Dermis microvascular lymphatic vessel endothelial cell (primary cell): Measurements from ENCODE around the gene VPS4A. TPM values are rescaled to one million over a fixed set of nuclear protein-coding genes. Genes with fewer than 3 reads are reported as not detected.
"Not testable (repeated sequence)": the region's sequence is repeated elsewhere in the genome, so short reads cannot be mapped to it uniquely, and the experiment has no call there.

Experiments used
- DNase-seq, 2 donors: peaks; one replicate each; pipeline versions ENCODE4 v3.0.0 to v3.0.0-alpha.2; 2010; ENCODE audit warnings: low read depth in 2 of 2
- total RNA-seq: library from RNA; depleted of rRNA; stranded (reverse); fragments of >200 nt; gene quantifications from 2 replicates; pipeline ENCODE4 v1.2.1, GENCODE V29; 2014

VPS4A gene
- total RNA-seq, result 27.3 and 31.1 TPM in 2 replicates

DNA sequence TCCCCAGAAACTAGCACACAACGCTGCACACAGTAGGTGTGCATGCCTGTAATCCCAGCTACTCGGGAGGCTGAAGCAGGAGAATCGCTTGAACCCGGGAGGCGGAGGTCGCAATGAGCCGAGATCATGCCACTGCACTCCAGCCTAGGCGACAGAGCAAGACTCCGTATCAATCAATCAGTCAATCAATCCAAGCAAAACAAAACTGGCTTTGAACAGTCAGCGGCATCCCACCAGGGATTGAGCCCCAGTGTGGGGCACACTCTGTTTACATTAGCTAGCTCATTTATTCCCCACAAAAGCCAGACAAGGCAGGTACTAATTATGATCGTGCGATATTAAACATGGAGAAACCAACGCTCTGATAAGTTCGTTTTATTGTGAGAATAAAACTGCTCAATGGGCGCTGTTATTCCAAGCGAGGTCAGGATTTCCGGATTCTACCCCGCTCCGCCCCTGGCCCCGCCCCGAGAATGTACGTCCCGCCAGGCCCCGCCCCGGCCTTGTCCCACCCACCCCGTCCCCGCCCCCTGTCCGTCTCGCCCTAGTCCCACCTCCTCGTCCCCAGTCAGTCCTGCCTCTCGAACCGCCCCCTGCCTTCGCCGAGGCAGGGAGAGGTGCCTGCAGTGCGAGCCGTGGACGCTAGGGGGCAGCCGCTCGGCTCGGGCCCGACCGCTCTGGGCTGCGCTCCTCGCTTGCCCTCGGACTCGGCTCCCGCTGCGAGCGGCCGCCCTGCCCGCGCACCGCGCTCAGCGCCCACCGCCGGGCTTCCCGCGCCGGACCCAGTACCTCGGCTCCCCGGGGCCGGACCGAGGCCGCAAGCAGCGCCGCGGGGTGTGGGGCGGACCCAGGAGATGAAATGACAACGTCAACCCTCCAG is at the start of gene VPS4A:
Gene VPS4A (plus strand): TSS at position 698 of the 880 bp plus-strand sequence. CDS start 162 bp downstream, at position 860.
- DNase-seq, result peak; percentile 90 to 97

DNA sequence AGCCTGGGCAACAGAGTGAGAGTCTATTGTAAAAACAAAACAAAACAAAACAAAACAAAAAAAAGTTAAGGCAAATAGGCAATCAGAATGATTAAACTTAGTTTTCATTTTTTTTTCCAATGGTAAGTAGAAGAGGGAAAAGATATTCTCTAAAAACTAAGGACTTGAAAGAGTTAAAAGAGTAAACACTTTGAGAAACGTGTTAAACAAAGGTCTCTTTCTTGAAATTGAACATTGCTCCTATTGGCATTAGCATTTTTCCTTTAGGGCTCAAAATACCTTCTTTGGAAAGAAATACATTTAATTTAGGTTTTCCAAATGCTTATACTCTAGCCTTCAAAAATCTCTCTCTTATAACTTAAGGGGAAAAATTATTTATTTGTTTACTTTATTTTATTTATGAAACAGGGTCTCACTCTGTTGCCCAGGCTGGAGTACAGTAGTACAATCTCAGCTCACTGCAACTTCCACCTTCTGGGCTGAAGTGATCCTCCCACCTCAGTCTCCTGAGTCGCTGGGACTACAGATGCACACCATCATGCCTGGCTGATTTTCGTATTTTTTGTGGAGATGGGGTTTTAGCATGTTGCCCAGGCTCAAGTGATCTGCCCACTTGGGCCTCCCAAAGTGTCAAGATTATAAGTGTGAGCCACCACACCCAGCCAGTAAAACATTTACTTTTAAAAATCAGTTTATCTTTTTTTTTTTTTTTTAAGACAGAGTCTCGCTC is 44.7 kb upstream of the VPS4A start:
- DNase-seq, result no peak

DNA sequence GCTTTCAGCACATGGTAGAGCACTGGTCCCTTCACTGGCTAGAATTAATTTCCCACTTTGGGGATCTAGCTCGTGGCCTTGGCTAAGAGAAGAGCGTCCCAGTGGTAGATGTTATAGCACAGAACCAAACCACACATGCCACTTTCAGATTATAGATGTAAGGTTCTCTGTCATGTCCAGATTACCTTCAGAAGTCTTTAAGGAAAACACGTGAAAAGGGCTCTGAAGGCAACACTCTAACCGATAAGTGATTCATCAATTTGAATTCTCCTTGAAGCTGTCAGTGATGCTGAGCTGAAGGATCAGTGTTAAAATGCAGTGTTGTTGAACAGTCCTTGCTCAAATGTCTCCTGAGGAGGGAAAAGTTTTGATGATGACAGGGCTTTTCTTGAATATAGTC is 43.5 kb upstream of the VPS4A start:
- DNase-seq, result no peak

DNA sequence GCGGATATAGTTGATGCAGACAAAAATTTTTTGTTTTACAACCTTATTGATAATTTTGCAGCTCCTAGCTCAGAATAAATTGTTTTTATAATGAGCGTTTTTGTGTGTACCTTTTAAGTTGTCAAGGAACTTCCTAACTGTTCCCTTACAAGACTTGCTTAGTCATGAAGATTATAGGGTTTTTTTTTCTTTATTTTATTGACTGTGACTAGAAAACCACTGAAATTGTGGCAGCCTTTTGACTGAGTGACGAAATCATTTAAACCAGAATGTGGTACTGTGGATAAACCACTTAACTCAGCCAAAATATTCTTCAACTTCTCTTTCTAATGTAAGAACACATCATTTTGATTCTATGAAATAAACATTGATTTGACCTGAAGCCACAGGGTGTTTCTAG is 40.8 kb upstream of the VPS4A start:
- no peak for DNase-seq

DNA sequence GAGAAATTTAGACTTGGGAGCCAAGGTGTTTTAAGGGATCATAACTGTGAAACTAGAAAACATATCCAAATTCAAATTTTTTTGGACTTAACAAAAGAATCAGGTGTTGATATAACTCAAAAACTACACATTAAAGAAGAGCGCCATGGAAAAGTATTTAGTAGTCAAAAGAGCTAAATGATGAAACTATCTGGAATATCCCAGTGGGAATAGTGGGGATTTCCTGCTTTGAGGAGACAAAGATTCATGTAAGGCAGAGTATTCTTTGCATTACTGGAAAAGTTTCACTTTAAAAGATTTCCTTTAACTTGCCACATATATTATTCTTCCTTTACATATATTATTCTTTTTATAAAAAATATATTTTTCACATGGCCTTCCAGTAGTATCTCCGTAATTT is 40.3 kb upstream of the VPS4A start:
- no peak for DNase-seq

DNA sequence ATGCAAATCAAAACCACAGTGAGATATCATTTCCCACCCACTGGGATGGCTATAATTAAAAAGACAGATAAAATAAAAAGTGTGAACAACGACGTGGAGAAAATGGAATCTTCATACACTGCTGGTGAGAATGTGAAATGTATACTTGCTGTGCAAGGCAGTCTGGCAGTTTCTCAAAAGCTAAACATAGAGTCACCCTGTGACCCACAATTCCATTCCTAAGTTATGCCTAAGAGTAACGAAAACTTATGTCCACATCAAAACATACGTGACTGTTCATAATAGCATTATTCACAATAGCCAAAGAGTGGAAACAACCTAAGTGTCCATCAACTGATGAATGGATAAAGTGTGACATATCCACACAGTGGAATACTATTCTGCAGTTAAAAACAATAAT is 38.1 kb upstream of the VPS4A start:
- DNase-seq, result no peak

DNA sequence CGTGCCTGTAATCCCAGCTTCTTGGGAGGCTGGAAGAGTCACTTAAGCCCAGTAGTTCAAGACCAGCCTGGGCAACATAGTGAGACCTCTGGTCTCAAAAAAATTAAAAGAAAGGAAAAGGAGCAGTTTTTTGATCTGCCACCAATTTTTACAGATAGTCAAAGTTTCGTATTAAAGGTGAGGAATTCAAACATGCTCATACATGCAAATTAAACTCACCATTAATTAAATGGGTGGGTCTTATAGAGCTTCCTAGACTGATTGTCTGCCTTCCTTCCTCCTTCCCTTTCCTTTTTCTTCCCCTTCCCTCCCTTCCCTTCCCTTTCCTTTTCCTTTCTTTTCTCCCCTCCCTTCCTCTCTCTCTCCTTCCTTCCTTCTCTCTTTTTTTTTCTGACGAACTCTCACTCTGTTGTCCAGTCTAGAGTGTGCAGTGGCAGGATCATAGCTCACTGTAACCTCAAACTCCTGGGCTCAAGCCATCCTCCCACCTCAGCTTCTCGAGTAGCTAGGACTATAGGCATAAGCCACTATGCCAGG is 36.4 kb upstream of the VPS4A start:
- no peak for DNase-seq

DNA sequence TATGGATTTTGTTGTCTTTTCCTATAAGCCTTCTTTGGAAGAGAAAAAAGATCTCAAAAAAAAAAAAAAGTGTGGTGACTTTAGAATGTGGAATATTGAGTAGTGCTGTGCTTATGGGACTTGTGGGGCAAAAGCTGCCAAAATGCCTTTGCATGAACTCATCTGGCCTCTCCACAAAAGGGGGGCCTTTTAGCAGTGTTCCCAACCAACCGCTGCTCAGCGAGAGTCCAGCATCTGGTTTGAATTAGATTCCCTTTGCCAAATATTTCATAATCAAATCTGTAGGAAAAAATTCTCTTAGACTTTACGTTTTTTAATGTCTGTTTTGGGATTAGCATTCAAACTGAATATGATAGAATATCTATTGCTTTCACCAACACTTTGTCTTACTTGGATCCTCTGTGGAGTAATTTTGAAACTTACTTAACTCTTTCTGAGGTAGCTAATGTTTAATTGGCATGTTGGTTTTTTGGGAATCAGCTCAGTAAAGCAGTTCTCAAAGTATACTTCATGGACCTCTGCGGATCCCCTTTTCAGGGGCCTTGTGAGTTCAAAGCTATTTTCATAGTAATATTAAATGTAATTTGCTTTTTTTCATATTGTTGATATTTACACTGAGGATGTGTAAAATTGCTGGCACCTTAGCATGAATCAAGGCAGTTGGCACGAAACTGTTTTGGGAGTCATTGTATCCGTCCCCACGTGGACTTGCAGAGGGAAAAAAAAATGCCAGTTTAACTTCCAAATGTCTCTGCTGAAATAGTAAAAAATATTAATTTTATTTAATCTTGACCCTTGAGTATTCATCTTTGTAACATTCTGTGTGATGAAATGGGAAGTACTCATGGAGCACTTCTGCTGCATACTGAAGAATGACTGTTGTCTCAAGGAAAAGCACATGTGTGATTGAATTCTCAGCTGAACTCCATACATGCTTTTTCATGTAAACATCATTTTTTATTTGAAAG is 34.7 kb upstream of the VPS4A start:
- peak in 1 of 2 donors; percentile 17 for DNase-seq

DNA sequence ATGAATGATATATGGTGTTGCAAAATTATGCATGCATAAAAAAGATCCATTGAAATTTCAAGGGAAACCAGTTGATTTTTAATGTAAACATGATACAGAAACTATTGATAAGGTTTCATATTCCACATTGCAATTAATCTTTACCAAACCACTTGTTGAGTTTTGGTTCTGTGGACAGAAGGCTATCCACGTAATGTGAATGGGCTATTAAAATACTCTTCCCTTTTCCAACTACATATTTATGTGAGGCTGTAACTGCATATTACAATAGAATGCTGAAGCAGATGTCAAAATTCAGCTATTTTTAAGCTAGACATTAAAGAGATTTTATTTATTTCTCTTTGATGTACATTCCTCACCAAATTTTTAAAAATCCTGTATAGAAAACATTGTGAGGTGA is 33.7 kb upstream of the VPS4A start:
- no peak for DNase-seq

DNA sequence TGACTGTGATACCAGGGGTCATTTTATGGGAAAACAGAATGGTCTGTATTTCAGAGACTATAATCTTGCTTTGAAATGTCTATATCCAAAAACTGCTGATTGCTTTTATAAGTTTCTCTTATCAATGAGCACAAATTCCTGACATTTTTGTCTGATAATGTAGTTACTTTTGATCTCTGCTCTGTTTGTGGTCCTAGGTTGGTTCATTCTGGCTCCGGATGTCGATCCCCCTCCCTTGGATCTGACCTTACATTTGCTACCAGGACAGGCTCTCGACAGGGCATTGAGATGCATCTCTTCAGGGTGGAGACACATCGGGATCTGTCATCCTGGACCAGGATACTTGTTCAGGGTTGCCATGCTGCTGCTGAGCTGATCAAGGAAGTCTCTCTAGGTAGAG is 27.3 kb upstream of the VPS4A start:
- no peak for DNase-seq

DNA sequence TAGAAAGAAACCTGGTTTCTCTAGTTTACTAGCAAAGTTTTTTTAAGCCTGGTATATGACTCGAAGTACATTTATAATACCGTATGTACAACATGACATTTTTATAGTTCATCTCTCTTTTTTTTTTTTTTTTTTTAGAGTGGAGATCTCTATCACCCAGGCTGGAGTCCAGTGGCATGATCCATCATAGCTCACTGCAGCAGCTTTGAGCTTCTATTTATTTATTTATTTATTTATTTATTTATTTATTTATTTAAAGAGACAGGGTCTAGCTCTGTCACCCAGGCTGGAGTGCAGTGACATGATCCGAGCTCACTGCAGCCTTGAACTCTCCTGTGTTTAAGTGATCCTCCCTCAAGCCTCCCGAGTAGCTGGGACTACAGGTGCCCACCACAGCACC is 25.9 kb upstream of the VPS4A start:
- DNase-seq, result no peak

DNA sequence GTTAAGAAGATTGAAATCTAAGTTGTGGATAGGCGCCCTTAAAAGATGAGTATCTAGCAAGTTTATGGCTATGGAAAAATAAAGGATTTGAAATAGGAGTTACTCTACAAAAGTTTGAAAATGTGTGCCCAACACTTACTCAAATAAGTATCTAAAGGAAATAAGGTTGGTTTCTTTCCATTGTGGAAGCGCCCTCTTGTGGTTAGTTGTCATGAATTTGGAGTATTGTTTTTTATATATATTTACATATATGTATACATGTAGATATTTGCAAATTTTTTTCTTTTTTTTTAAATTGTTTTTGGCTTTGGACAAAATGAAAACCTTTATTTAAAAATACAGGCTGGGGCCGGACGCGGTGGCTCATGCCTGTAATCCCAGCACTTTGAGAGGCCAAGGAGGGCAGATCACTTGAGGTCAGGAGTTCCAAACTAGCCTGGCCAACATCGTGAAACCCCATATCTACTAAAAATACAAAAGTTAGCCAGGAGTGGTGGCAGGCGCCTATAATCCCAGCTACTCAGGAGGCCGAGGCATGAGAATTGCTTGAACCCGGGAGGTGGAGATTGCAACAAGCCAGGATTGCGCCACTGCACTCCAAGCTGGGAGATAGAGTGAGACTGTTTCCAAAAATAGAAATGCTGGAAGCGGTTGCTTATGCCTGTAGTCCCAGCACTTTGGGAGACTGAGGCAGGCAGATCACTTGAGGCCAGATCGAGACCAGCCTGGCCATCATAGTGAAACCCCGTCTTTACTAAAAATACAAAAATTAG is 24.0 kb upstream of the VPS4A start:
- peak; percentile 59 to 70 for DNase-seq

DNA sequence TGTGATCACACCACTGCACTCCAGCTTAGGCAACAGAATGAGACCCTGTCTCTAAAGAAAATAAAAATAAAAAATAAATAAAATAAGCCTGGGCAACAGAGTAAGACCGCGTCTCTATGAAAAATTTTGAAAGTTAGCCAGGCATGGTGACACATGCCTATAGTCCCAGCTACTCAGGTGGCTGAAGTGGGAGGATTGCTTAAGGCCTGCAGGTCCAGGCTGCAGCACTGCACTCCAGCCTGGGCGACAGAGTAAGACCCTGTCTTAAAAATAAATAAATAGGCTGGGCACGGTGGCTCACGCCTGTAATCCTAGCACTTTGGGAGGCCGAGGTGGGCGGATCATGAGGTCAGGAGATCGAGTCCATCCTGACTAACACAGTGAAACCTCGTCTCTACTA is 19.5 kb upstream of the VPS4A start:
- DNase-seq, result not testable (repeated sequence)

DNA sequence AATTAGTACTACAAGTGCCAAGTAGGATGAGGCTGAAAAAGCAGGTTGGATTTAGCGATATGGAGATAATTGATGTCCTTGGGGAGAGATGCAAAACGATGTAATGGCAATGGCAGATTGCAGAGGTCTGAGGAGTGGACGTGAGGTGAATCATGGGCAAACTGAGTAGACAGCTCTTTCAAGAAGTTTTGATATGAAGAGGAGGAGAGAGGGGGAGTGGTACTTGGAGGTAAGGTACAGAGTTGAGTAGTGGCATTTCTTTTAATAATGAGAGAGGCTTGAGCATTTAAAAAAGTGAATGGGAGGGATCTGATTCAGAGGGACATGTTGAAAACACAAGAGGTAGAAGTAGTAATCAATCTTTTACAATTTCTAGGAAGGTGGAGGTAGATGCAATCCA is 17.7 kb upstream of the VPS4A start:
- no peak for DNase-seq

DNA sequence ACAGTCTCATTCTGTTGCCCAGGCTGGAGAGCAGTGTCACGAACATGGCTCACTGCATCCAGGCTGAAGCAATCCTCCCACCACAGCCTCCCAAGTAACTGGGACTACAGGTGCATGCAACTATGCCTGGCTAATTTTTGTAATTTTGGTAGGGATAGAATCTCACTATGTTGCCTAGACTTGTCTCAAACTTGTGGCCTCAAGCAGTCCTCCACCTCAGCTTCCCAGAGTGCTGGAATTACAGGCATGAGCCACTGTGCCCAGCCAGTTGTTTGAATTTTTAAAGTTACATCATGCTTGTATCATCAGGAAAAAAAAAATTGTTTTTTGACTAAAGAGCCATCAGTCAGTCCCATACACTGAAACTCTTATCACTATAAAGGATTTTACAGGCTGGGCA is 17.1 kb upstream of the VPS4A start:
- DNase-seq, result no peak

DNA sequence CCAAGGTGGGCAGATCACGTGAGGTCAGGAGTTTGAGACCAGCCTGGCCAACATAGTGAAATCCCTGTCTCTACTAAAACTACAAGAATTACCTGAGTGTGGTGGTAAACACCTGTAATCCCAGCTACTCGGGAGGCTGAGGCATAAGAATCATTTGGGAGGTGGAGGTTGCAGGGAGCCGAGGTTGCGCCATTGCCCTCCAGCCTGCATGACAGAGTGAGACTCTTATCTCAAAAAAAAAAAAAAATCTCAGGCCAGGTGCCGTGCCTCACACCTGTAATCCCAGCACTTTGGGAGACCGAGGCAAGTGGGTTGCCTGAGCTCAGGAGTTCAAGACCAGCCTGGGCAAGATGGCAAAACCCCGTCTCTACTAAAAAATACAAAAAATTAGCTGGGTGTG is 14.4 kb upstream of the VPS4A start:
- not testable (repeated sequence) for DNase-seq

DNA sequence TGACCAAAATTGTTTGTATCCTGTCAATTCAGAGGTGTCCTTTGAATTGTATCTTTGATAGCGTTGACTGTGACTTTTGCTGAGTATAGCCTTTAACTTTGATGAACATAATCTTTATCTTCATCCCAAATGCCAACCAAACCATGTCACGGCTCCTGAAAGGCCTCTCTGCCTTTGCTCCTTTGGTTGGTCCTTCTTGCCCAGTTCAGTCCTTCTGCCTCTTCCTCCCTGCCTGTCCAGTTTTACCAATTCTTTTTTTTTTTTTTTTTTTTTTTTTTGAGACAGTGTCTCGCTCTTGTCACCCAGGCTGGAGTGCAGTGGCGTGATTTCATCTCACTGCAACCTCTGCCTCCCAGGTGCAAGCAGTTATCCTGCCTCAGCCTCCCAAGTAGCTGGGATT is 12.9 kb upstream of the VPS4A start:
- DNase-seq, result no peak

DNA sequence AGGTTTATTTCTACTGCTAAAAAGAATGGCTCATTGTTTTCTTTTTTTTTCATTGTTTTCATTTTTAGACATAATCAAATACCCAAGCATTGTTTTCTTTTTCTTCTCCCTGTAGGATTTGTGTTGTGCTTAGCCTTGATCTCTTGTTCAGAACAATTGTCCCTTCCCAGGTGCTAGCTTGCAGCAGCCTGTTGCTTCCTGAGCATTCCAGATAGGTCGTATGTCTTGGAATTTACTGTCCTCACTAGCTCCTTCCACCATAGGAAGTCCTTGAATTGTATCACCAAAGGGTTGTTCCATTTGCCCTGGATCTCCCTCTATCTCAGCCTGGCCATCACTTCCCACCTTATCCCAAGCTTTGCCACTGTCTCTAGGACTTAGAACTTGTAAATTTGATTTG is 10.0 kb upstream of the VPS4A start:
- DNase-seq, result peak in 1 of 2 donors; percentile 42

DNA sequence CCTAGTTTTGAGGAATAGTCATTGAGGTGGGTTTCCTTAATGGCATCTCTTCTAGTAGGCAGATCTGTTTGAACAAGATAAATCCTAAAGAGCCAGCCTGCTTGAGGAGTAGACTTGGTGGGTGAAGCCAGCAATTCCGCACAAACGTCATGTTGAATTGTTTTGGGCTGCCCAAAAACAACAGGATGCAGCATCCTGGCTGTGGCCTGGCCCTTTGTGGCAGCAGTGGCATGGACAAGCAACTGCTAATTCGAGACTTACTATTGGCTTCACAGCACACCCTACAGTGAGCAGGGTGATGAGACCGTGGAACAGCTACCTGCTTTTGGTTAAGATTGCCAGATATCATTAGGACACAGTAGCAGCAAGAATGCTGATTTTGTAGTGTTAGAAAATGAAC is 9.3 kb upstream of the VPS4A start:
- peak in 1 of 2 donors; percentile 36 for DNase-seq

DNA sequence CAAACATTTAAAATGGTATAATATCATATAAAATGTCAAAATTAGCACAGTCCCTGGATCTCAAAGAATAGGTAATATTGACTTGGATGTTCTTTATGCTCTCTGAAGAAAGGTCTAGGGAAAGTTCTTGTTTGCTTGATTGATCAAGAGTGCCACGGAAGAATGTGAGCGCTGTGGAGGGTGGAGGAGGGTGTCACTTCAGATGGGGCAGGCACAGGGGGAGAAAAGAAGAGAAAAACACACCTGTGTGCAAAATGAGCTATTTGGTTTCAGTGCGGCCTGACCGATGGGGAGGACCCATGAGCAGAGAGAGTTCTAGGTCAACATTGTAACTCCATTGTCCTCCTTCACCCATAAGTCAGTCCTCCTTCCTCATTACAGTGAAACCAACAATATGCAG is 8.8 kb upstream of the VPS4A start:
- DNase-seq, result no peak

DNA sequence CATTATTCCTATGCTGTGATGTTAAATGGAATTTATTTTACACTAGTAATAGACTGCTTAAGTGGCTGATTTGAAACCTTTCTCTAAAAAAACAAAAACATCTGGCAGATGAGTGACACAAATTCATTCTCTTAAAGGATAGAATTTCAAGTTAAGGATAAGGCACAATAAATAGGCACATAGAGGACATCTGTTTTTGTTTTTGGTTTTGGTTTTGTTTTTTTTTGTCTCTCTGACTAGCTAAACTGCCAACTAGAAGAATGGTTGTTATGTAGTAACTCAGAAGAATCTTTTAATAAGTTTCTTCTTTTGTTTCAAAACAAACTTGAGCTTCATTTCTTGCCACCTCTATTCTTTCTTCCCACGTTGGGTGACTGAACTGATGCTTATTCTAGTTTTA is 5.1 kb upstream of the VPS4A start:
- no peak for DNase-seq
